IMR-90 (cell line): ENCODE measurements around the gene EXOC6. TPM values are rescaled to one million over a fixed set of nuclear protein-coding genes. Genes with fewer than 3 reads are reported as not detected.

Experiments
- ATAC-seq: fragments of 200-7000 bp; cut with Tn5 transposase; 2 replicates; pipeline ENCODE4 v1.9.1; 2020; ENCODE audit warnings: low read depth, mild to moderate bottlenecking, moderate library complexity
- BruUV-seq: library from RNA; stranded (reverse); fragments of 400-500 nt; replicated peaks from 2 replicates; lab custom pipeline; 2021; lab: Mats Ljungman, UMichigan
- CTCF ChIA-PET: fragments of 300-600 bp; formaldehyde crosslinking; extraction: SDS; loops from one replicate; lab custom pipeline; 2021; ENCODE audit warnings: antibody characterized with exemption; lab: Yijun Ruan, JAX
- POLR2A ChIA-PET: fragments of 300-600 bp; sonication (Branson Sonifier 250); formaldehyde crosslinking; loops from one replicate; lab custom pipeline; 2022; ENCODE audit warnings: antibody characterized with exemption; ENCODE audit not compliant: unreplicated experiment; lab: Charles Lee
- DNase-seq: peaks from one replicate; pipeline ENCODE4 v3.0.0; 2013
- H2AFZ ChIP-seq: replicated peaks from 2 replicates; pipeline ENCODE3; 2013; ENCODE audit warnings: low read length, mild to moderate bottlenecking; ENCODE audit not compliant: poor library complexity
- H2AK5ac ChIP-seq: 2 replicates; pipeline ENCODE4 v1.6.1; 2013; ENCODE audit warnings: low read depth, low read length, inconsistent platforms
- H2AK9ac ChIP-seq: replicated peaks from 2 replicates; pipeline ENCODE3; 2013; ENCODE audit warnings: mild to moderate bottlenecking, low read depth, low read length, moderate library complexity; ENCODE audit not compliant: poor library complexity
- H2BK120ac ChIP-seq: 2 replicates; pipeline ENCODE4 v1.6.1; 2013; ENCODE audit warnings: low read depth, low read length, inconsistent platforms
- H2BK15ac ChIP-seq: 3 replicates; pipeline ENCODE4 v1.6.1; 2013; ENCODE audit warnings: low read depth, low read length, inconsistent platforms
- H2BK20ac ChIP-seq: 2 replicates; pipeline ENCODE4 v1.6.1; 2013; ENCODE audit warnings: low read depth, mild to moderate bottlenecking, inconsistent platforms, low read length, moderate library complexity
- H2BK5ac ChIP-seq: 2 replicates; pipeline ENCODE4 v1.6.1; 2013; ENCODE audit warnings: mild to moderate bottlenecking, low read depth, low read length, inconsistent platforms; ENCODE audit not compliant: poor library complexity, severe bottlenecking
- H3K14ac ChIP-seq: replicated peaks from 2 replicates; pipeline ENCODE4 v1.6.1; 2013; ENCODE audit warnings: low read depth, low read length, inconsistent platforms
- H3K18ac ChIP-seq: 2 replicates; pipeline ENCODE4 v1.6.1; 2013; ENCODE audit warnings: low read depth, low read length, control low read depth
- H3K23ac ChIP-seq: 2 replicates; pipeline ENCODE4 v1.6.1; 2013; ENCODE audit warnings: low read depth, low read length, inconsistent platforms
- H3K27ac ChIP-seq: 2 replicates; pipeline ENCODE4 v1.5.1; 2013; ENCODE audit warnings: mild to moderate bottlenecking, control low read depth, low read length; ENCODE audit not compliant: insufficient read depth
- H3K27me3 ChIP-seq: 2 replicates; pipeline ENCODE4 v1.6.1; 2013; ENCODE audit warnings: low read length; ENCODE audit not compliant: control insufficient read depth, insufficient read depth
- H3K36me3 ChIP-seq: 2 replicates; pipeline ENCODE4 v1.6.1; 2013; ENCODE audit warnings: low read length, mixed read lengths; ENCODE audit not compliant: control insufficient read depth, insufficient read depth
- H3K4ac ChIP-seq: 2 replicates; pipeline ENCODE4 v1.6.1; 2013; ENCODE audit warnings: low read depth, low read length, inconsistent platforms
- H3K4me1 ChIP-seq: 2 replicates; pipeline ENCODE4 v1.6.1; 2013; ENCODE audit warnings: low read length, mixed read lengths; ENCODE audit not compliant: control insufficient read depth, insufficient read depth
- H3K4me2 ChIP-seq: 2 replicates; pipeline ENCODE4 v1.6.1; 2013; ENCODE audit warnings: low read depth, mild to moderate bottlenecking, control low read depth, low read length, moderate library complexity
- H3K4me3 ChIP-seq: 2 replicates; pipeline ENCODE4 v1.5.1; 2013; ENCODE audit warnings: low read depth, mild to moderate bottlenecking, control low read depth, low read length, moderate library complexity; ENCODE audit not compliant: insufficient read depth
- H3K56ac ChIP-seq: 2 replicates; pipeline ENCODE4 v1.6.1; 2013; ENCODE audit warnings: low read length, inconsistent platforms; ENCODE audit not compliant: insufficient read depth; ENCODE audit errors: extremely low read depth
- H3K79me1 ChIP-seq, 2 experiments: 2 replicates each; pipeline ENCODE4 v1.6.1; 2013; ENCODE audit warnings: low read length in 2 of 2, inconsistent platforms in 1 of 2, low read depth in 1 of 2
- H3K9ac ChIP-seq: 2 replicates; pipeline ENCODE4 v1.6.1; 2013; ENCODE audit warnings: low read depth, low read length, control low read depth
- H3K9me1 ChIP-seq: 2 replicates; pipeline ENCODE4 v1.6.1; 2013; ENCODE audit warnings: low read length, inconsistent platforms; ENCODE audit not compliant: insufficient read depth
- H3K9me3 ChIP-seq: 2 replicates; pipeline ENCODE4 v1.6.1; 2013; ENCODE audit warnings: low read length; ENCODE audit not compliant: control insufficient read depth, insufficient read depth
- H4K20me1 ChIP-seq: 2 replicates; pipeline ENCODE4 v1.6.1; 2013; ENCODE audit warnings: low read length, inconsistent platforms; ENCODE audit not compliant: insufficient read depth
- H4K5ac ChIP-seq: 2 replicates; pipeline ENCODE4 v1.6.1; 2013; ENCODE audit warnings: mild to moderate bottlenecking, low read depth, low read length, control low read depth
- H4K8ac ChIP-seq, 2 experiments: 2 replicates each; pipeline ENCODE4 v1.6.1; 2013; ENCODE audit warnings: low read depth in 2 of 2, low read length in 2 of 2, control low read depth in 1 of 2, inconsistent platforms in 1 of 2
- H4K91ac ChIP-seq: 2 replicates; pipeline ENCODE4 v1.6.1; 2013; ENCODE audit warnings: low read depth, low read length, inconsistent platforms; ENCODE audit not compliant: insufficient read depth
- CEBPB ChIP-seq: IDR thresholded peaks from 2 replicates; pipeline ENCODE4 v1.6.1; 2012; ENCODE audit warnings: low read depth, low read length, improper control_type of control experiment
- FOS ChIP-seq: fragments of 150-350 bp; IDR thresholded peaks from 2 replicates; pipeline ENCODE4 v1.6.1; 2016; ENCODE audit warnings: low read depth, low read length
- MAZ ChIP-seq: IDR thresholded peaks from 2 replicates; pipeline ENCODE4 v1.6.1; 2012; ENCODE audit warnings: low read depth, mild to moderate bottlenecking, low read length, improper control_type of control experiment, moderate library complexity, borderline replicate concordance
- NFE2L2 ChIP-seq: fragments of 150-350 bp; IDR thresholded peaks from 2 replicates; pipeline ENCODE4 v1.6.1; 2016; ENCODE audit warnings: low read depth, mild to moderate bottlenecking, low read length
- POLR2A ChIP-seq: IDR thresholded peaks from 2 replicates; pipeline ENCODE4 v1.6.1; 2012; ENCODE audit warnings: mild to moderate bottlenecking, low read depth, low read length
- RAD21 ChIP-seq: IDR thresholded peaks from 2 replicates; pipeline ENCODE4 v1.6.1; 2012; ENCODE audit warnings: low read length, improper control_type of control experiment
- RFX5 ChIP-seq: IDR thresholded peaks from 2 replicates; pipeline ENCODE4 v1.8.0; 2012; ENCODE audit warnings: low read depth, mild to moderate bottlenecking, low read length, moderate library complexity
- WGBS, 2 experiments: methylation state at CpG; one replicate each; pipeline versions ENCODE4 v1.1.5 to v1.1.7; 2013; ENCODE audit warnings: missing lambda C conversion rate in 2 of 2; ENCODE audit not compliant: insufficient read length in 1 of 2; ENCODE audit errors: extremely low coverage in 2 of 2; 5-methylcytosine and 5-hydroxymethylcytosine counted together
- dilution Hi-C: fragments of 300-500 bp; cut with HindIII; formaldehyde crosslinking; loops from one replicate; pipeline ENCODE4 v1.14.3; 2018; ENCODE audit warnings: low sequenced_read_pairs; ENCODE audit not compliant: unreplicated experiment
- in situ Hi-C: fragments of 300-500 bp; cut with MboI; formaldehyde crosslinking; loops from 3 replicates; pipeline ENCODE4 v1.14.3; 2019; ENCODE audit warnings: low sequenced_read_pairs, inconsistent platforms, mixed read lengths
- intact Hi-C: fragments of 100-400 bp; cut with micrococcal nuclease; formaldehyde crosslinking; loops from 2 replicates; pipeline ENCODE4 v1.10.0; 2022
- polyA plus RNA-seq, 3 experiments: library from polyadenylated mRNA; depleted of rRNA; stranded (reverse); fragments of >200 nt; gene quantifications; 2 replicates each; pipeline ENCODE4 v1.2.3, GENCODE V29; 2012; ENCODE audit warnings: low replicate concordance in 1 of 3
- total RNA-seq: library from RNA; depleted of rRNA; stranded (reverse); fragments of >200 nt; gene quantifications from 2 replicates; pipeline ENCODE4 v1.2.3, GENCODE V29; 2012
- TF ChIP-seq, protein P1 (sequence below): conservative IDR thresholded peaks from 2 replicates; pipeline ENCODE4 v1.5.1; 2012; ENCODE audit warnings: mild to moderate bottlenecking, low read depth, low read length, improper control_type of control experiment

The EXOC6 gene
- total and polyA plus RNA-seq, 2 of the 4 experiments (the other 2 are of a cell fraction): 4.5 to 11.5 TPM

GRCh38 chr10:92916433-92916832 is 68.1 kb downstream of the EXOC6 start:
- TF ChIP-seq RFX5: no peak
- no peak for TF ChIP-seq POLR2A
- no peak for TF ChIP-seq RAD21
- TF ChIP-seq CEBPB: no peak
- TF ChIP-seq, protein P1, sequence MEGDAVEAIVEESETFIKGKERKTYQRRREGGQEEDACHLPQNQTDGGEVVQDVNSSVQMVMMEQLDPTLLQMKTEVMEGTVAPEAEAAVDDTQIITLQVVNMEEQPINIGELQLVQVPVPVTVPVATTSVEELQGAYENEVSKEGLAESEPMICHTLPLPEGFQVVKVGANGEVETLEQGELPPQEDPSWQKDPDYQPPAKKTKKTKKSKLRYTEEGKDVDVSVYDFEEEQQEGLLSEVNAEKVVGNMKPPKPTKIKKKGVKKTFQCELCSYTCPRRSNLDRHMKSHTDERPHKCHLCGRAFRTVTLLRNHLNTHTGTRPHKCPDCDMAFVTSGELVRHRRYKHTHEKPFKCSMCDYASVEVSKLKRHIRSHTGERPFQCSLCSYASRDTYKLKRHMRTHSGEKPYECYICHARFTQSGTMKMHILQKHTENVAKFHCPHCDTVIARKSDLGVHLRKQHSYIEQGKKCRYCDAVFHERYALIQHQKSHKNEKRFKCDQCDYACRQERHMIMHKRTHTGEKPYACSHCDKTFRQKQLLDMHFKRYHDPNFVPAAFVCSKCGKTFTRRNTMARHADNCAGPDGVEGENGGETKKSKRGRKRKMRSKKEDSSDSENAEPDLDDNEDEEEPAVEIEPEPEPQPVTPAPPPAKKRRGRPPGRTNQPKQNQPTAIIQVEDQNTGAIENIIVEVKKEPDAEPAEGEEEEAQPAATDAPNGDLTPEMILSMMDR: no peak
- TF ChIP-seq FOS: no peak
- no peak for TF ChIP-seq MAZ
- no peak for TF ChIP-seq NFE2L2
- Histone ChIP-seq H3K4me1 (no peaks in the 10 kb centered on the region), H3K79me1 (no peaks in the 10 kb centered on the region), H3K18ac (no peak overlapping the region), H4K20me1 (no peaks in the 10 kb centered on the region), H3K27me3 (no peaks in the 10 kb centered on the region), H4K91ac (no peak overlapping the region), H2BK5ac (no peak overlapping the region), H2BK15ac (no peak overlapping the region), H3K9me1 (no peaks in the 10 kb centered on the region), H3K9me3 (no peaks in the 10 kb centered on the region), H3K56ac (no peak overlapping the region), H3K14ac (no peak overlapping the region), H2BK120ac (no peak overlapping the region), H3K36me3 (peaks cover 2% of the 10 kb centered on the region), H2AK9ac (no peak overlapping the region), H2BK20ac (no peak overlapping the region), H4K5ac (no peak overlapping the region), H4K8ac (no peak overlapping the region), H3K9ac (no peak overlapping the region), H3K27ac (no peak overlapping the region), H3K4me2 (no peak overlapping the region), H3K4me3 (no peak overlapping the region), H2AFZ (no peak overlapping the region), H3K4ac (no peak overlapping the region), H3K23ac (no peak overlapping the region), H2AK5ac (no peak overlapping the region)
- DNase-seq (no peak), ATAC-seq (no peak)
- WGBS, 2 experiments: no CpG with 5 or more reads among the region's 2 CpGs
- dilution Hi-C loops (no loop called here), in situ Hi-C loops (no loop called here), intact Hi-C loops (no loop called here)
- ChIA-PET POLR2A (no interaction called here), CTCF (interaction anchor here (0.5 kb wide), 1 partner anchor 360 kb away, joined by 3 read pairs; no protein-coding TSS in a partner anchor)
- no TSS peak for BruUV-seq
